HG03095 (cell line): ENCODE results near the gene NBDY.

Experiments used
- ATAC-seq: cut with Tn5 transposase; IDR thresholded peaks from one replicate; pipeline ENCODE4 v1.9.1; 2021; ENCODE audit warnings: moderate library complexity; ENCODE audit not compliant: unreplicated experiment

Gene NBDY

DNA sequence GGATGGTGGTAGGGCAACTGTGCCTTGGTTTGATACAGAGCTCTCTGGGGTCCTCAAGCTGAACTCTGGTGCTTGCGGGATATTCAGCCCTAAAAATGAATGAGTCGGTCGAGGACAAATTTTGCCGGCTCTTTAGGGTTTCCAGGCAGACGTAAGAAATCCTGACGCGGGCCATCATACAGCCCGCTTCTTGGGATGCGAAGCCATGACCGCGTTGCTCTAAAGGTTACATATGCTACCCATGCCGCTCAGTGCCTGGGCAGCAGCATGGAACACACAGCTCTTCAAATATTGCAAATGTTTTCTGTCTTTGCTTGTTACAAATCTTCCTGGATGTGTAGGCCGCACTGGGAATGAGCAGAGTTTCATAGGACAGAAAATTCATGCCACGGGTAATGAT is 55.6 kb downstream of the NBDY start:
- ATAC-seq: no peak

DNA sequence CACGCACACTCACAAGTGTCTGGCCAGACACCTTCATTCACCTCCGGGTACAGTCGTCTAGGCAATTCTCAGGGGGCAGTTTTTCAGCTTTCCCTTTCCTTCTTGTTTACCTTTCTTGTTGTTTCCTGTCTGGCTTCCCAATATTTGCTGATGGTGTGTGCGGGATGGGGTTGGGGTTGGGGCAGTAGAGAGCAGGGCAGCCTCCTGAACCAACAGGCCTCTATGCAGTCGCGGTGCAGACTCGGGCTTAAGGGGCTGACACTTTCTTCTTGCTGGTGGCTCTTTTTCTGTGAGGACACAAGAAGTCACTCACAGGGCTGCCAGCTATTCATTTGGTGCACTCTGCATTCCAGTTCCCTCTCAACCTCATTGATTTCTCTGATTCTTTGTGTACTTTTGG is 56.4 kb downstream of the NBDY start:
- ATAC-seq: no peak

DNA sequence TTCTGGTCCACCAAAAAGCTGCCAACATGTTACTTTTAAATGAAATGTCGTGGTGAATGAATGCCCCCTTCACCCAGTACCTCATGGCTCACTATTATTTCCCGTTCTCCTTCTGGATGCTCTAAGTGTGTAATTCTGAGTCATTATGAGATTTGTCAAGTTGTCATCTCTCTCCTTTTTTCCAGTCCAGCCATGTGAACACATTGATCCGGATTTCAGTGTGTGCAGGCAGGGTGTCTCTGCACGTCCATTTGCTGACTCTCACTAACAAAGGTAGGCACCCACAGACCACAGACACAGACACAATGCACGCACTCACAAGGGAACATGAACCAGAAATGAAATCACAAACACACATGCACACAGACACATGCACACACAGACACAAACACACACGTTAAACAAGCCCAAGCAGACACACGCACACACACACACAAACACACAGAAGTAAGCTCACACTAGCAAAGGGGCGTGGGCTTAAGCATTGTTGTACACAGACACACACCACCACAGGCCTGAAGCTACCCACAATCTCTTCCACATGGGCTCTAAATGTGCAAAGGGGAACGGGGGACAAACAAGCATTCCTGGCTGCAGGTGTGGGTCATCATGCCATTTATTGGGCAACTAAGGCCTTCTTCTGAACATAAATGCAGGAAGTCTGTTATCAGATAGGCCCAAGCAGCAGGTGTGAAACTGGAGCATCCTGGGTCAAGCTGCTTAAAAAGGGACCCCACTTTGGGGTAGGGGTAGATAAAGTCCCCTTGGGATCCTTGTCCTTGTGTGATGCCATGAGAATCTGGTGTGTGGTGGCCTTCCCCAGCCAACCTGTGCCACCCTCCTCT is 58.1 kb downstream of the NBDY start:
- no peak for ATAC-seq

DNA sequence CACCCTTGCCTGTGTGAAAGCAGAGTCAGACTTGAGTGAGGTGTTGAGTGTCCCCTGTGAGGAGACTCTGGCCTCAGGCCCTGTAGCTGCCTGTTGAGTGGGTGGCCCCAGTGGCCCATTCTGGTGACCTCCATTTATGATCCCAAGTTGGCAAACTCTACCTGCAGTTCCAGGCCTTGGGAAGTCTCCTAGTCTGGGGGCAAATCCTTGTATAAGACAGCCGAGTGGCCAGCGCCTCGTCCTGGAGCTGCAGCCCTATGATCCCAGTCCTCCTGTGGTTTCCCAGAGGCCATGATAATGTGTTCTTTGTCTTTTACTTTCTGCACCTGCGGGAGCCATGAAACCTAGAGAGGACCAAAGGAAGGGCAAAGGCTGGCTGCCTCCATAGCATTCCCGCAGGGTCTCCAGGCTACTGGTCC is 58.7 kb downstream of the NBDY start:
- ATAC-seq: no peak

DNA sequence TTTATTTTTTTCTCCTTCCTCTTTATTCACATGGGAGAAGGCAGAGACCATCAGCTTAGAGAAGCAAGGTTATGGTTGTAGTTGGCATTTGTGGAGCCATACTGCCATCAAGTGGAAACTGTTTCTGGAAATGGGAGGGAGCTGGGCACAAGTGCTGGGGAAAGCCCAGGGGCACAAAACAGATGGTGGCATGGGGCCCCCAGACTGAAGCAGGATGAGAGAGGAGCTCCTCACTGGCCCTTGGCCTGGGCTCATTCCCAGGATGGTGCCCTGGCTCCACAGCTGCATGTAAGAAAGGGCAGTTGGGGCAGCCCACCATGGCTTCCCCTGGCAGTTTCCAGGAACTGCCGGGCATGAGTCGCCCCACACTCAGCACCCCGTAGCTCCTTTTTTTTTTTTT is 59.2 kb downstream of the NBDY start:
- ATAC-seq: no peak

DNA sequence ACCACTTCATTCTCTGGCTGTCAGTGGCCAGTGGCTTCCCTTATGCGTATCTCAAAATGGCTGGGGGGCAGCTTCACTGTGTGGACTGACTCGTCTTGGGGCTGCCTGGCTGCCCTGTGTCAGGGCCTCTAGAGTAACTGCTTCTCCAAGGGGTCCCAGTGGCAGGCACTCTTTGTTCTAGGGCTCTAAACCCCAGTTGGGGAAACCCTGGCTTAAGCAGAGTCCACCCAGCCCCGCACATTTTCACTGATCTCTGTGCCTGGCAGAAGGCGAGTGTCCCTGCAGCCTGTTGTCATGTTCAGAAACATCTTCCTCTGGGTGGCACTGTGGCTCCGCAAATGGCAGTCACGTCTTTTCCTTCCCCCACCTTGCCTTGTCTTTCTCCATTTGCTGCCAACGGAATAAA is 59.7 kb downstream of the NBDY start:
- ATAC-seq: no peak

DNA sequence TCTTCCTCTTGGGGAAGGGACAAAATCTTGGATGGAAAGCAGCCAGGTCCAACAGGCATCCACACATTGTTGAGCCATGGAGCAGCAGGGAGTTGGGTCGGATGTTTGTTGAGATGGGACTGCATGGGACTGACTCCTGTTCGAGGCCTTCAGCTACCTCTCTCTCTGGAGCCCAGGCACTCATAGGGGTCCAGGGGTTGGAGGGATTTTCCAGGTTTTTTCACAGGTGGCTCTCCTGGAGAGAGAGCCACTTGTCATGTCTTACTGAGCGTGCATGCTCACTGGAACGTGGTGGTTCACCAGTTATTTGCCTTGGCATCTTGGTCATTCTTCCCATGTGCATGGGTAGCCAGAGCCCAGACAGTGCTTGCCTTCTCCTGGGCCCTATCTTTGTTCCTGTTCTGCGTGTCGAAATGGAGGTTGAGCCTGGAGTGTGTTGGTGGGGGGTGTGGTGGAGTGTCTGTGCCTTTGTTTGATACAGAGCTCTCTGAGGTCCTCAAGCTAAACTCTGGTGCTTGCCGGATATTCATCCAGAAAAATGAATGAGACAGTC is 60.6 kb downstream of the NBDY start:
- no peak for ATAC-seq

DNA sequence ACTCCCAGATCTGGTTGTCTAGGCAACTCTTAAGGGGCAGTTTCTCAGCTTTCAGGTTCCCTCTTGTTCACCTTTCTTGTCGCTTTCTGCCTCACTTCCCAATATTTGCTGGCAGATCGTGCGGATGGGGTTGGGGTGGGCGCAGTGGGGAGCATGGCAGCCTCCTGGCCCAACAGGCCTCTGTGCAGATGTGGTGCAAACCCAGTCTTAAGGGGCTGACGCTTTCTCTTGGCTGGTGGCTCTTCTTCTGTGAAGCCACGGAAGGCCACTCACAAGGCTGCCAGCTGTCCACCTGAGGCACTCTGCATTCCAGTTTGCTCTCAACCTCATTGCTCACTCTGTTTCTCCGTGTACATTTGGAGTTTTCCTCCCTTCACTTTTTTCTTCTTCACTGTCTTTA is 61.7 kb downstream of the NBDY start:
- ATAC-seq: no peak

DNA sequence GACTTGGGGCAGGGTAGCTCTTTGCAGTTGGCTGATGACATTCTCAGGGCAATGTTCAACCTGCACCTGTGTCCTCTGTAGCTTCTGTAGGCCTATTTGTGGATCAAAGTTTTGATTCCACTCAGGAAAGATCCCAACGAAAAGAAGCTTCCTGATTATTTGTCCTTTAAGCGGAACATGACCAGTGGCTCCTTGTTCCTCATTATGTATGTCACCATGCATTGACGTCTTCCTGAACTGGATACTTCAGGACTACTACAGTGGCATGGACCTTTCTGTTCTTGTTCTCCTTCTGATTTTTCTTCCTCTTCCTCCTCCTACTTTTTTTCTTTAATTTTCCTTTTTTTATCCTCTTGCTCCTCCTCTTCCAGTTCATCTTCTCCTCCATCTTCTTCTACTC is 62.4 kb downstream of the NBDY start:
- no peak for ATAC-seq

DNA sequence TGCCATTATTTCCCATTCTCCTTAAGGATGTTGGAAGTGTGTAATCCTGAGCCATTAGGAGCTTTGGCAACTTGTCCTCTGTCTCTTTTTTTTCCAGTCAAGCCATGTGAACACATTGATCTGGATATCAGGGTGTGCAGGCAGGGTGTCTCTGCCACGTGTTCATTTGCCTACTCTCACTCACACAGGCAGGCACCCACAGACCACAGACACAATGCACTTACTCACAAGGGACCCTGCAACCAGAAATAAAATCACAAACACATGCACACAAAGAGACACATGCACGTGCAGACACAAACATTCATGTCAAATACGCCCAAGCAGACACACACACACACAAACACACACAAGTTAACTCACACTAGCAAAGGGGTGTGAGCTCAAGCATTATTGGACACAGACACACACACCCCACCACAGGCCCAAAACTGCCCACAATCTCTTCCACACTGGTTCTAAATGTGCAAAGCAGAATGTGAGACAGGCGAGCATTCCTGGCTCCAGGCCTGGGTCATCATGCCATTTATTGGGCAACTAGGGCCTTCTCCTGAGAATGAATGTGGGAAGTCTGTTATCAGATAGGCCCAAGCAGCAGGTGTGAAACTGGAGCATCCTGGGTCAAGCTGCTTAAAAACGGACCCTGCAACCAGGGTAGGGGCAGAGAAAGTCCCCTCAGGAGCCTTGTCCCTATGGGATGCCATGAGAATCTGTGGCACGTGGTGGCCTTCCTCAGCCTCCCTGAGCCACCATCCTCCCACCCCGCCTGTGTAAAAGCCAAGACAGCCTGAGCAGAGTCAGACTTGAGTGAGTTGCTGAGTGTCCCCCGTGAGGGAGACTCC is 63.4 kb downstream of the NBDY start:
- no peak for ATAC-seq

DNA sequence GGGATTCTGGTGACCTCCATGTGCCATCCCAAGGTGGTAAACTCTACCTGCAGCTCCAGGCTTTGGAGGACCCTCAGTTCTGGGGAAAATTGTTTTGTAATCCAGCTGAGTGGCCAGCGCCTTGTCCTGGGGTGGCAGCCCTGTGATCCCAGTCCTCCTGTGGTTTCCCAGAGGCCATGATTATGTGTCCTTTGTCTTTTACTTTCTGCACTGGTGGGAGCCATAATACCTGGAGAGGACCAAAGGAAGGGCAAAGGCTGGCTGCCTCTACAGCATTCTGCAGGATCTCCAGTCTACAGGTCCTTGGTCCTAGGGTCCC is 64.0 kb downstream of the NBDY start:
- no peak for ATAC-seq

DNA sequence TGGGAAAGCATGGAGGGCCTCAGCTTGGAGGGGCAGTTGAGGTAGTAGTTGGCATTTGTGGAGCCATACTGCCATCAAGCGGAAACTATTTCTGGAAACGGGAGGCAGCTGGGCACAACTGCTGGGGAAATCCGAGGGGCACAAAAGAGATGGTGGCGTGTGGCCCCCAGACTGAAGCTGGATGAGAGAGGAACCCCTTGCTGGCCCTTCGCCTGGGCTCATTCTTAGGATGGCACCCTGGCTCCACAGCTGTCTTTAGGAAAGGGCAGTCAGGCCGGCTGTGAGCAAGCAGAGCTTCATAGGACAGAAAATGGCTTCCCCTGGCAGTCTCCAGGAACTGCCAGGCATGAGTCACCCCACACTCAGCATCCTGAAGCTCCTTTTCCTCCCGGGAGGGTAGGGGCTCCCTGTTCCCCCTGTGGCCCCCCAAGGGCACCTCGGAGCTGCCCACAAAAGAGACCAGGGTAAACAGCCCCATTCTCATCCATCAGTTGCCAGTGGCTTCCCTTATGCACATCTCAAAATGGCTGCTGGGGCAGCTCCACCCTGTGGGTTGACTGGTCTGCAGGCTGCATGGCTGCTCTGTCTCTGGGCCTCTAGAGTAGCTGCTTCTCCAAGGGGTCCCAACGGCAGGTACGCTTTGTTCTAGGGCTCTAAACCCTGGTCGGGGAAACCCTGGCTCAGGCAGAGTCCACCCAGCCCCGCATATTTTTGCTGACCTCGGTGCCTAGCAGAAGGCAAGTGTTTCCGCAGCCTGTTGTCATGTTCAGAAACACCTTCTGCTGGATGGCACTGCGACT is 64.7 kb downstream of the NBDY start:
- no peak for ATAC-seq

DNA sequence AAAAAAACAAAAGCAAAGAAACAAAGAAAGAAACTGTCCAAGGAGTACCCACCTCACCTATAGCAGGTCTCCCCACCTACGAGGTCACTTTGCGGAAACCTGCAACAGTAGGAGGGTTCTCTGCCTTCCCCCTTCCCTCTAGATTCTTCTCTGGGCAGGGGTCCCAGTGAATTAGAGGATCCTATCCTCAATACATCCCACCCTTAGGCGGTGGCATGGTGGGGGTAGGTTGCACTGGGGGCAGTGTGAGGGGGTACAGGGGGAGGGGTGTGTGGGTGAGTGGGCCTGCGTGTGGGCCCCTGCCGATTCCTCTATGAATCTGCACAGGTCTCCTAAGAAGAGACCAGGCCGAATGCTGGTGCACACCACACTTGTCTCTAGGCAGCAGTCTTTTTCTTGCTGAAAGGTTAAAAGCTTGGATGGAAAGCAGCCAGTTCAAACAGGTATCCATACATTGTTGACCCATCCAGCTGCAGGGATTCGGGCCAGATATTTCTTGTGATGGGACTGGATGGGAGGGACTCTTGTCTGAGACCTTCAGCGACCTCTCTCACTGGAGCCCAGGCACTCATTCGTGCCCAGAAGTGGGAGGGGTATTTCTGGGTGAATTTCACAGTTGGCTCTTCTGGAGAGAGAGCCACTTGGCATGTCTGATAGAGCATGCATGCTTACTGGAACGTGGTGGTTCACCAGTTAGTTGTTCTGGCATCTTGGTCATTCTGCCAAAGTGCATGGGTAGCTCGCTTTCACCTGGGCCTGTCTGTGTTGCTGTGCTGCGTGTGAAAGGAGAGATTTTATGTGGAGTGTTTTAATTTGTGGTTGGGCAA is 65.6 kb downstream of the NBDY start:
- ATAC-seq: no peak

DNA sequence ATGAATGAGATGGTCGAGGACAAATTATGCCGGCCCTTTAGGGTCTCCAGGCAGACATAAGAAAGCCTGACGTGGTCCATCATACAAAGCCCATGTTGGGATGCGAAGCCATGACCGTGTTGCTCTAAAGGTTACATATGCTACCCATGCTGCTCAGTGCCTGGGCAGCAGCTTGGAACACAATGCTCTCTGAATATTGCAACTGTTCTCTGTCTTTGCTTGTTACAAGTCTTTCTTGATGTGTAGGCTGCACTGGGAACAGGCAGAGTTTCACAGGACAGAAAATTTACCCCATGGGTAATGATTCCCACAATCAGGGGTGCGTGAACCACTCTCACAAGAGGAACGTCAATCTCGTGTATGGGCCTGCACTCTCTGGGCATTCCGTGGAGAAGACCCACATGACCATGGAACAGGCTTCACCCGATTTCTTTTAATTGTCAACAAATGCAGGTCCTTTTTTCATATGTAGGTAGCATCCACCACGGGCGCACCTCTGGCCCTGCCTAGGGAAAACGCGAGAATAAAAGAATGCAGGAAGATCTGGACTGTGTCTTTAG is 66.3 kb downstream of the NBDY start:
- no peak for ATAC-seq

DNA sequence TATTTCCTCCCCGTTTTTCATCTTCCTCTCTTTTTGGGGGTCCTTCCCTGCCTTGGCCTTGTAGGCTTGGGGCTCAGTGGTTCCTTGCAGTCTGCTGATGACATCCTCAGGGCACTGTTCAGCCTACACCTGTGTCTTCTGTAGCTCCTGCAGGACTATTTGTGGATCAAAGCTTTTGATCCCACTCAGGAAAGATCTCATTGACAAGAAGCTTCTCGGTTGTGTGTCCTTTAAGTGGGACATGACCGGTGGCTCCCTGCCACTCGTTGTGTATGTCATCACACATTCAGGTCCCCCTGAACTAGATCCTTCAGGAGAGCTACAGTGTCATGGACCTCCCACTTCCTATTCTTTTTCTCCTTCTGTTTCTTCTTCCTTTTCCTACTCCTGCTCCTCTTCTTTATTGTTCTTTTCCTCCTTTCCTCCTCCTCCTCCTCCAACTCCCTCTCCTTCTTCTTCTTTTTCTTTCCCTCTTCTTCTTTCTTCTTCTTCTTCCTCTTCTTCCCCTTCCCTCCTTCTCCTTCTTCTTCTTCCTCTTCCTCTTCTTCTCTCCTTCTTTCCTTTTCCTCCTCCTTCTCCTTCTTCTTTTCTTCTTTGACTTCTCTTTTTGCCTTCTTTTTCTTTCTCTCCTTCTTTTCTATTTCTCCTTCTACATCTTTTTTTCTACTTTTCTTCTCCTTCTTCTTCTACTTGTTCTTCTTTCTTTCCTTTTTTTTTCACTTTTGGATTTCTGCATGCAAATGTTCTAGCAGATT is 67.8 kb downstream of the NBDY start:
- no peak for ATAC-seq

DNA sequence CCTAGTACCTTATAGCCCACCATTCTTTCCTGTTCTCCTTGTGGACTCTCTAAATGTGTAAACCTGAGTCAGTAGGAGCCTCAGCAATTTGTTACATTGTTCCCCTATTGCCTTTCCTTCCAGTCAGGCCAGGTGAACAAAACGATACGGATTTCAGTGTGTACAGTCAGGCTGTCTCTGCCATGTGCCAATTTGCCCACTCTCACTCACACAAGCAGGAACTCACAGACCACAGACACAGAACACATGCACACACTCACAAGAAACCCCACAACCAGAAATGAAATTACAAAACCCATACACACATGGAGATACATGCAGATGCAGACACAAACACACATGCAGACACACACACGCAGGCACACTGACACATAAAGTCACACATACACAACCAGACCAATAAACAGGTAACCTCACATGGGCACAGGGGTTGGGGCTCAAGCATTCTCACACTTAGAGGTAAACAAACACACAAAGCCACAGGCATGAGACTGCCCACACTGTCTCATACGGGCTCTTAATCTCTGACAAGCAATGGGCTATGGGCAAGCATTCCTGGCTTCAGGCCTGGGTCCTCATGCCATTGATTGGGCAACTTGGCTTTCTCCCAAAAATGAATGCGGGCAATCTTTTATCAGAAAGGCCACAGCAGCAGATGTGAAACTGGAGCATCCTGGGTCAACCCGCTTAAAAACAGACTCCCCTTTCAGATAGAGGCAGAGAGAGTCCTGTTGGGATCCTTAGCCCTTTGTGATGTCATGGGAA is 68.7 kb downstream of the NBDY start:
- no peak for ATAC-seq

DNA sequence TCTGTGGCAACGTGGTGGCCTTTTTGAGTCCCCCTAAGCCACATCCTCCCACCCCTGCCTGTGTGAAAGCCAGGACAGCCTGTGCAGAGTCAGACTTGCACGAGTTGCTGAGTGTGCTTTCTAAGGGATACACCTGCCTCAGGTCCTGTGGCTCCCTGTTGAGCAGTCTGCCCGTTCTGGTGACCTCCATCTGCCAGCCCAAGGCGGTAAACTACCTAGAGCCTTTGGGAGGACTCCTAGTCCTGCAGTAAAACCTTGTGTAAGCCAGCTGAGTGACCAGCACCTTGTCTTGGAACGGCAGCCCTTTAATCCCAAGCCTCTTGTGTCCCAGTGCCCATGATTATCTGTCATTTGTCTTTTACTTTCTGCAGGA is 69.3 kb downstream of the NBDY start:
- ATAC-seq: no peak

DNA sequence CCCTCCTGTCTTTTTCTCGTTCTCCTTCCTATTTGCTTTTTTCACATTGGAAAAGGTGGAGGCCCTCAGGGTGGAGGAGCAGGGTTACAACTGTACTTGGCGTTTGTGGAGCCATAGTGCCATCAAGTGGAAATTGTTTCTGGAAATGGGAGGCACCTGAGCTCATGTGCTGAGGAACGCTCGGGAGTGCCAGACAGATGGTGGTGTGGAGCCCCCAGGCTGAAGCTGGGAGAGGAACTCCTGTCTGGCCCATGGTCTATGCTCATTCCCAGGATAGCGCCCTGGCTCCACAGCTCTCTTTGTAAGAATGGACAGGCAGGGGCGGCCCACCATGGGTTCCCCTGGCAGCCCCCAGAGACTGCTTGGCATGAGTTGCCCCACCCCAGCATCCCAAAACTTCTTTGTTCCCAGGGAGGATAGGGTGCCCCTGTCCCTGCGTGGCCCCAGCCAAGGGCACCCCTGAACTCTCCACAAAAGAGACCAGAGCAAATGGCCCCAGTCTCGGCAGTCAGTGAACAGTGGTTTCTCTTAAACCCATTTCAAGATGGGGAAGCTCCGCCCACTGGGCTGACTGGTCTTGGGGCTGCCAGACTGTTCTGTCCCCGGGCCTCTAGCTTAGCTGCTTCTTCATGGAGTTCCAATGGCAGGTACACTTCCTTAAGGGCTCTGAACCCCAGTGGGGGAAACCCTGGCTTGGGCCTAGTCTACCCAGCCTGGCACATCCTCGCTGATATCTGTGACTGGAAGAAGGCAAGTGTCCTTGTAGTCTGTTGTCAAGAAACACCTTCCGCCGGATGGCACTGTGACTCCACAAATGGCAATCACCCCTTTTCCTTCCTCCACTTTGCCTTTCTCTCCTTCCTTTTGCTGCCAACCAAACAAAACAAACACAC is 70.1 kb downstream of the NBDY start:
- no peak for ATAC-seq
